NB4 (cell line): ENCODE data around the gene INSR.

Experiments used
- MYC ChIP-seq: IDR thresholded peaks from 2 replicates; pipeline ENCODE4 v1.6.1; 2011; ENCODE audit warnings: low read depth, low read length
- POLR2A ChIP-seq: IDR thresholded peaks from 2 replicates; pipeline ENCODE4 v1.6.1; 2011; ENCODE audit warnings: mild to moderate bottlenecking; ENCODE audit not compliant: insufficient read length; ENCODE audit errors: extremely low read depth
- TF ChIP-seq, protein P1 (sequence below): IDR thresholded peaks from one replicate; pipeline ENCODE4 v1.5.1; 2012; ENCODE audit warnings: low read depth, low read length

DNA sequence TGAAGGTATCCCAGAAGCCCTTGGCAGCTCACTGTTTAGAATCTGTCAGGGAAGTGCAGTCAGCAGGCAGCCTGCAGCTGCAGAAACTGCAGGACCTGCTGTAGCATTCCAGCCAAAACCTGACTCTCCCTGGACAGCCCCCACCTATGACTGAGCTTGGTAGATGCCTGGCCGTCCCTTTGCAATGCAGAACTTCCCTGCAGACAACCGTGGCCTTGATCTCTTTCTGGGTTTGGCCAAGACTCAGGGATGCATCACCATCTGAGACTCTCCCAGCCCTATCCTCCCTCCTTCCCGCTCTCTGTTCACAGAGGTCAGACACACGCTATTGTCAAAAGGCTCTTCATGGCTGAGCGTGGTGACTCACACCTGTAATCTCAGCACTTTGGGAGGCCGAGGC is 125.3 kb downstream of the INSR start:
- TF ChIP-seq, protein P1, sequence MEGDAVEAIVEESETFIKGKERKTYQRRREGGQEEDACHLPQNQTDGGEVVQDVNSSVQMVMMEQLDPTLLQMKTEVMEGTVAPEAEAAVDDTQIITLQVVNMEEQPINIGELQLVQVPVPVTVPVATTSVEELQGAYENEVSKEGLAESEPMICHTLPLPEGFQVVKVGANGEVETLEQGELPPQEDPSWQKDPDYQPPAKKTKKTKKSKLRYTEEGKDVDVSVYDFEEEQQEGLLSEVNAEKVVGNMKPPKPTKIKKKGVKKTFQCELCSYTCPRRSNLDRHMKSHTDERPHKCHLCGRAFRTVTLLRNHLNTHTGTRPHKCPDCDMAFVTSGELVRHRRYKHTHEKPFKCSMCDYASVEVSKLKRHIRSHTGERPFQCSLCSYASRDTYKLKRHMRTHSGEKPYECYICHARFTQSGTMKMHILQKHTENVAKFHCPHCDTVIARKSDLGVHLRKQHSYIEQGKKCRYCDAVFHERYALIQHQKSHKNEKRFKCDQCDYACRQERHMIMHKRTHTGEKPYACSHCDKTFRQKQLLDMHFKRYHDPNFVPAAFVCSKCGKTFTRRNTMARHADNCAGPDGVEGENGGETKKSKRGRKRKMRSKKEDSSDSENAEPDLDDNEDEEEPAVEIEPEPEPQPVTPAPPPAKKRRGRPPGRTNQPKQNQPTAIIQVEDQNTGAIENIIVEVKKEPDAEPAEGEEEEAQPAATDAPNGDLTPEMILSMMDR: no peak
- TF ChIP-seq POLR2A (no peak), MYC (no peak)
